AG10803 (cell line): Measurements from ENCODE around the gene UPK3BL2.
"Not testable (repeated sequence)": the region's sequence is repeated elsewhere in the genome, so short reads cannot be mapped to it uniquely, and the experiment has no call there.

ENCODE experiments used
- DNase-seq: peaks from one replicate; pipeline ENCODE4 v3.0.0; 2010; ENCODE audit warnings: low read depth
- H3K4me3 ChIP-seq: 2 replicates; pipeline ENCODE4 v1.5.1; 2011; ENCODE audit warnings: mild to moderate bottlenecking, low read length, control low read depth

UPK3BL2 gene

DNA sequence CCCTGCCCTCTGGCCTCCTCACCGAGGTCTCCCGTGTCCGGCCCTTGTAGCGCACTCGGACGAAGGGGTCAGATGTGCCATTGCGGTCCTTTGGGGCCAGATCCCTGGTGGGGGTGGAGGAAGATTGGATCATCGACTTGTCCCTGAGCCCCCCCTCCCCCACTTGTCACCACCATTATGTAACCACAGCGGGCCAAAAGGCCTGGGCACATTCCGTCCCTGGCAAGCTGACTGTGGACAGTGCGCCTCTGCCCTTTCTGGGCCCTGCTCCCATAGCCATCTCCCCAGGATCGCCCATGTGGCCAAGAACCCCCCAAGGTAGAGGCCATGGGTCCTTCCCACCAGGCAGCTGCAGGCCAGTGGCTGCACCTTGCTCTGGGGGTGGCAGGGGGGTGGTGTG is 40.4 kb downstream of the UPK3BL2 start:
- not testable (repeated sequence) for DNase-seq, H3K4me3 ChIP-seq

- DNase-seq, H3K4me3 ChIP-seq: not testable (repeated sequence)
Measured at GRCh38 chr7:102498321-102498720, 45.2 kb downstream of the UPK3BL2 start.

- DNase-seq = not testable (repeated sequence)
Measured at GRCh38 chr7:102497308-102497707, 46.2 kb downstream of the UPK3BL2 start.

GRCh38 chr7:102496861-102497260 is 46.6 kb downstream of the UPK3BL2 start:
- not testable (repeated sequence) for DNase-seq, H3K4me3 ChIP-seq

More at GRCh38 chr7:102497308-102497707, 46.2 kb downstream of the UPK3BL2 start:
- H3K4me3 ChIP-seq = not testable (repeated sequence)

DNA sequence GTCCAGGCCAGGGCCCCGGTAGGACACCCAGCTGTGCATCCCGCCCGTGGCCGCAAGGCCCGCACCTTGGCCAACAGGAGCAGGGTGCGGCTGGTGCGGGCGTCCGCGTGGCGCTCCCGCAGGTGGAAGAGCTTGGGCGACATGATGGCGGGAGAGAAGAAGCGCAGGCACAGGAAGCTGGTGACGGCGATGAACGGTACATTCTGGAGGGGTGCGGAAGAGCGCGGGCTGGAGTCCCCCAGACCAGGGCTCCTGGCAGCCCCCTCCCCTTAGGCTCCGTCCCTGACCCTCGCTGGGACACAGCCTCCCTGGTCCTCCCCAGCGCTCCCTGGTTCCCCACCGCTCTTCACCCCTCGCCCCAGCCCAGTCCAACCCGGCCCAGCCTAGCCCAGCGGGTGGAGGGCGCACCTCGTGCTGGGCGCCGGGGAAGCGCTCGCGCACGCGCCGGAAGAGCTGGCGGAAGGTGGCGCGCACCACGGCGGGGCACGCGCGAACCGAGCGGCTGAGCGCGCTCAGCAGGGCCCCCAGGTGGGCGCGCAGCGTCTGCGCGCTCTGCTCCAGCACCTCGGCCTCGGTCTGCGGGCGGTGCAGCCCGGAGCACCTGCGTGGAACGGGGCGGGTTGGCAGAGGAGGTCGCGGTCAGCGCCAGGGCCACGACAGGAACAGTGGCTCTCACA is 48.9 kb downstream of the UPK3BL2 start:
- not testable (repeated sequence) for DNase-seq, H3K4me3 ChIP-seq

GRCh38 chr7:102494026-102494425 is 49.5 kb downstream of the UPK3BL2 start:
- not testable (repeated sequence) for H3K4me3 ChIP-seq, DNase-seq

DNA sequence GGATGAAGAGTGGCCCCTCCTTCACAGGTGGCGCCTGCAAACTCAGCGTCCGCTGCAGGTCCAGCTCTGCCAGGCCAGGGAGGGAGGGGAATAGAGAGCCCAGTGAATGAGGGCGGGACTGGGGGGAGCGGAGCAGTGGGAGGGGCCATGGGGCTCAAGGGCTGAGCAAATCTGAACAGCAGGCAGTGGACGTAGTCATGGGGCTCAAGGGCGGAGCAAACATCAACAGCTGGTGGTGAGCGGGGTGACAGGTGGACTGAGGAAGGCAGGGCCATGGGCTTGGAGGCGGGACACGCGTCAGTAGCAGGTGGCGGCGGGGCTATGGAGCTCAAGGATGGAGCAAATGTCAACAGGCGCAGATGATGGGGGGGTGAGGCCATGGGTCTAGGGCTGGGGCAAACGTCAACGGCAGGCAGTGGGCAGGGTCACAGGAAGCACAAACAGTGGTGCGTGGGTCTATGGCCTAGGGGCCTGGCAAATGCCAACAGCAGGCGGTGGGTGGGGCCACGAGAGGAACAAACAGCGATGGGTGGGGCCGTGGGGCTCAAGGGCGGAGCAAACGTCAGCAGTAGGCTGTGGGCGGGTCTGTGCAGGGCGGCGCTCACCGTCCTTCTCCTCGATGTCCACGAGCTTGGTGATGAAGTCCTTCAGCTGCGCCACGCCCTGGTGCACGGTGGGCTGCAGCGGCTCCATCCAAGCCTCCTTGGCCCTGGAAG is 50.1 kb downstream of the UPK3BL2 start:
- DNase-seq, H3K4me3 ChIP-seq: not testable (repeated sequence)

GRCh38 chr7:102490529-102491075 is 52.9 kb downstream of the UPK3BL2 start:
- not testable (repeated sequence) for H3K4me3 ChIP-seq, DNase-seq
